T-helper 9 cell (primary cell): ENCODE data around the gene HAX1.
A peak's percentile ranks its signal among the peaks of the same experiment; 100 is the strongest.
"Not testable (repeated sequence)": the region's sequence is repeated elsewhere in the genome, so short reads cannot be mapped to it uniquely, and the experiment has no call there.

Experiments used
- DNase-seq: peaks from one replicate; pipeline ENCODE4 v3.0.0-alpha.2; 2020
- total RNA-seq, 2 donors: gene quantifications; one replicate each; lab custom pipeline; 2026; lab: John Stamatoyannopoulos, UW

The HAX1 gene
- total RNA-seq, result 60.8 to 110 reads per million in 2 donors

DNA sequence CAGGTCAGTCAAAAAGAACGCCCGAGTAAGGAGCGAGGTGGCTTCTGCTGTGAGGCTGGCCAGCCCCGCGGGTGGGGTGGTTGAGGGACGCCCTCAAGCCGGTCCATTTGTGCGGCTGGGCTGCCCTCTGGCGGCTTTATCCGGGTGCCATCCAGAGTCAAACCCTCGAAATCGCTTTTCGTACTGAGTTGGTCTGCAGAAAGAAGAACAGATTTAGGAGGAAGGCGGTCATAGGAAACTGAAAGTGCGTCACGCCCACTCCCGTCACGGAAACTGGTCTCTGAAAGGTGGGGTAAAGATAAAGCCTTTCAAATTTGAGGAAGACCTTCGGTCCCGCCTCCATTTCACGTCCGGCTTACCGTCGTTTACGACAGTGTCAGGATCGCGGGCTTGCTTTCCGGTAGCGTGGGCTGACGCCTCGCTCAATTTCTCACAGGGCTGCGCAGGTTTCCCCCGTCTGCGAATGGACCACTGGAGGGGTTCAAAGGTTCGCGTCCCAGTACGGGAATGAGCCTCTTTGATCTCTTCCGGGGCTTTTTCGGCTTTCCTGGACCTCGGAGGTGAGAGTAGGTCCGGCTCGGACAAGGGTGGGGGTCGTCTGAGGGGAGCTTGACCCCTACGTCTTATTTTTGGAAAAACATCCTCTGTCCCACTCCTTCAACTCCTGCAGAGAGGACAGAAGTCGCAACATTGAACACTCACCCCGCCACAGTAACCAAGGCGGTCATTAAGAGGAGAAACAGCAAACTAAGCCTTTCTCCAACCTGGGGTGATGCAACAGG is at the start of gene HAX1:
Gene HAX1, plus strand, starts transcription at position 413 of the 782 bp plus-strand sequence. Its CDS starts 95 bp downstream, at position 508.
- peak; percentile 89 for DNase-seq

DNA sequence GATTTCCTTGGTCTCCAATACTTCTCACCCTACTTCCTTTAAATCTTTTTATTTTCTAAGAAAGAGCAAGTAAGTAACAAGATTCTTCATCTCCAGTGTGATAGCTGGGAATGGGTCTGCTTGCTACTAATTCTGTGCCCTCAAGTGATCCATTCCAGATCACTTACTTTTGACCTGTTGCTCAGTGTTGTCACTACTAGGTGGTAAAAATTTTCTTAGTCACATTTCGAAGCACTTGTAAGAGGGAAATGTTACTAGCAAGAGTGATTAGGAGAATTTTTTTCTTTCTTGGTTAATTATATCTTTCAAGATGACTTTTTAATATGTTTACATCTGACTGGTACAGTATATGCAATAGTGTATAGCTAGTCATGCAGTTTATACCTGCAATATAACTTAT is 49.5 kb upstream of the HAX1 start:
- DNase-seq, result no peak

DNA sequence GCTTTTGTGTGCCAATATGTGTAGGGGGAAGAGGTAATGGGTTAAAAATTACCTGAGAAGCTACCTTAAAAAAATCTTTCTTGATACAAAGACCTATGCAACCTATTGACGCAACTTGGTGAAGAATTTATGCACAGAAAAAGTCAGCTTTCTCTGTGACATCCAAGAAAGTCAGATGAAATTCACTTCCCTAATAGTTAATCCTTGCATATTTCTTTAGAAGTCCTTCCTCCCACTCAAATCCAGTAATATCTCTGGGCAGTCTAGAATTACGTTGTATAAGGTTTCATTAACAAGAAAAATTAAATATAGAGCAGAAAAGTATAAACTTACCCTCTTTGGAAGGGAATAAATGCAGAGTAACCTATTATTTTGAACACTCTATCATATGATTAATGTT is 48.8 kb upstream of the HAX1 start:
- DNase-seq, result no peak

GRCh38 chr1:154225370-154225769 is 47.1 kb upstream of the HAX1 start:
- DNase-seq, result no peak

DNA sequence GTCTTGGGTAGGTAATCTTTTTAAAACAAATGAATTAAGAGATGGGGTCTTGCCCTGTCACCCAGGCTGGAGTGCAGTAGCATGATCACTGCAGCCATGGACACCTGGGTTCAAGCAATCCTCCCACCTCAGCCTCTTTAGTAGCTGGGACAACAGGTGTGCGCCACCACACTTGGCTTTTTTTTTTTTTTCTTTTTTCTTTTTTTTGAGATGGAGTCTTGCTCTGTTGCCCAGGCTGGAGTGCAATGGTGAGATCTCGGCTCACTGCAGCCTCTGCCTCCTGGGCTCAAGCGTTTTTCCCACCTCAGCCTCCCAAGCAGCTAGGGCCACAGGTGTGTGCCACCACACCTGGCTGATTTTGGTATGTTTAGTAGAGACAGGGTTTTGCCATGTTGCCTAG is 41.3 kb upstream of the HAX1 start:
- not testable (repeated sequence) for DNase-seq

DNA sequence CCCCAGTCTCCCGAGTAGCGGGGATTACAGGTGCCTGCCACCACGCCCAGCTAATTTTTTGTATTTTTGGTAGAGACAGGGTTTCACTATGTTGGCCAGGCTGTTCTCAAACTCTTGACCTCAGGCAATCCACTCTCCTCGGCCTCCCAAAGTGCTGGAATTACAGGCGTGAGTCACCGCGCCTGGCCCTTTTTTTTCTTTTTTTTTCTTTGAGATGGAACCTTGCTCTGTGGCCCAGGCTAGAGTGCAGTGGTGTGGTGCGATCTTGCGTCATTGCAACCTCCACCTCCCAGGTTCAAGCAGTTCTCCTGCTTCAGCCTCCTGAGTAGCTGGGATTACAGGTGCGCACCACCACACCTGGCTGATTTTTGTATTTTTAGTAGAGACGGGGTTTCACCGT is 39.3 kb upstream of the HAX1 start:
- not testable (repeated sequence) for DNase-seq

- DNase-seq, result no peak
Observed at GRCh38 chr1:154236855-154237254, 35.6 kb upstream of the HAX1 start.

GRCh38 chr1:154237435-154237834 is 35.0 kb upstream of the HAX1 start:
- no peak for DNase-seq

- no peak for DNase-seq
Observed at GRCh38 chr1:154237880-154238506, 34.4 kb upstream of the HAX1 start.

- DNase-seq, result no peak
Observed at GRCh38 chr1:154239491-154239890, 32.9 kb upstream of the HAX1 start.

GRCh38 chr1:154240294-154240833 is 32.1 kb upstream of the HAX1 start:
- no peak for DNase-seq

DNA sequence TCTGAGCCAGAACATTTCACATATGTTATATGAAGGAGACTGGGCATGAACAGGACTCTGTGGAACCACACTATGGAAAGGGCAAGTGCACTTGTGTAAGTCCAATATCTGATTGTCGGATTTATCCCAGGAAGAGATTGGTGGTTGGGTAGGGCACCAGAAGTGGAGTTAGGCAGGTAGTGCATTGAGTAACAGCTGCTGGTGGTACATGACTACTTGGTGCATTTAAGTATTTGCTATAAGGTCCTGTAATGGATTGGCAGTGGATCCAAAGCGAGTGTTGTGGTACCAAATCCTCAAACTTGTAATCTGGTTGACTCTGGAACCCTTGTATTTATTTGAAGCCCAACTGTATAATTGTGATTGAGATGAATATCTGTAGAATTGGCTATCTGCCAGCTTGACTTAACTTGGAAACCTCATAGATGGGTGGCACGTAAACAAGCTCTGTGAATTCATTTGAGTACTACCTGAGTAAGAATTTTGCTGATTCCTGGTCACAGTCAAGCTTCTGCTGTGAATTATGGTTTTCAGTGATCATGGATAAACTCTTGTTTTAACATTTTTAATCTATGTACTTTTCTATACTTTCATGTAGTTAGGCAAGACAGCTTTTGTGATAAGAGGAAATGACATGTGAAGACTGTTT is 30.6 kb upstream of the HAX1 start:
- no peak for DNase-seq

DNA sequence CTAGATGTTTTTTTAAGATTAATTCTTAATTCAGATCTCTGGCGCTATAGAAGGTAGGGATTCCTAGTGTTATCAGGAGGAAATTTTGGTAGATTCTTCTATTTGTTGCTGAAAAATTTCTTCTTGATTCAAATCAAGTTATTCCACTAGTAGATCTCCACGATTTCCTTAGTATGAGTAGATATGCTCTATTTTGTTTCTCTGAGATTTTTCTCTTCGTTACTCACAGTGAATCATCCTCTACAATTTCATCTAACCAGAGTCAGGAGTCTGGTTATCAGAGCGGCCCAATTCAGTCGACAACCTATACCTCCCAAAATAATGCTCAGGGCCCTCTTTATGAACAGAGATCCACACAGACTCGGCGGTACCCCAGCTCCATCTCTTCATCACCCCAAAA is 18.8 kb upstream of the HAX1 start:
- no peak for DNase-seq

DNA sequence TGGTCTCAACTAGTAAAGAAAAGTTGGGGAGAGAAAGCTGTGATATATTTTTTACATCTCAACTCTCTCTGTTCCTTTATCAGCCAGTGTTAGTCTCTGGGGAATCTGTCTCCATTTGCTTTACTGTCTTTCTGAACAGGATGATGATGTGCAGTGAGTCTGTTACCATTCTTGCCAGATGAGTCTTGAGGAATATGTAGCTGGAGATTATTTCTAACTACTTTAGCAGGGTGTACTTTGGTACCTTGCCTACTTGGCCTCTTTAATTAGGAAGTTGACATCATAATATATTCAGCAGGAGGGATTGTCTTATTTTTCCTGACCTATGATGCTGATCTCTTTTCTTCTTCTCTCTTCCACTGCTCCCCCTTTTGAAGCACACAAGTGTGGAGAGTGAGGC is 15.7 kb upstream of the HAX1 start:
- DNase-seq, result no peak

DNA sequence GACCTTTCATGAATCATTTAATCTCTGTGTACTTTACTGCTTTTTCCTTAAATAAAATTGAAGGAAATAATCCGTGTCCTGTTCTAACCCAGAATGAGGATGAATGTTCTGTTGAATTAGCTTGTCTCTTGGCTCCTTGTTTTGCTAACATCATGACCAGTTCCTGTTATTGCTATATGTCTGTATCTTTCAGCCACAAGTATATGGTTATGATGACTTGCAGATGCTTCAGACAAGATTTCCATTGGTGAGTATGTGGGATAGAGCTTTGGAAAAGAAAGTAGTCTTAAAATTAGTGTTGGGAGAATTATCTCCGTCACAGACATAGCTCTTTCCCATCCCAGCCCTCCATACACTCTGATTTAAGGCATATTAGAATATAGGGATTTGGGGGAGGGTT is 13.6 kb upstream of the HAX1 start:
- DNase-seq, result no peak

DNA sequence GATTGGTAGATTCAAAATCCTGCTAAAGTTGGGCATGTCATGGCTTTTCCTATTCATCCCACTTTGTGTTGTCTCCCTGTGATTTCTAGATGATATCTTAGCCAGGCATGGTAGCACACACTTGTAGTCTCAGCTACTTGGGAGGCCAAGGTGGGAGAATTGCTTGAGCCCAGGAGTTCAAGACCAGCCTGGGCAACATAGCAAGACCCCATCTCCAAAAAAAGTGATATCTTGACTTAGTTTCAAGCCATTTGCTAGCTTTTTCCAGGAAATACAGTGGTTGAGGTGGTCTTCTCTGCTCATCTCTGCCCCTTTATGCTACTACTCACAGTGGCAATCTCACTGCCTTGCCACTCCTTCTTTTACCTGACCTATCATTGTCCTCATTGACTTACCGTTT is 12.3 kb upstream of the HAX1 start:
- DNase-seq, result no peak

DNA sequence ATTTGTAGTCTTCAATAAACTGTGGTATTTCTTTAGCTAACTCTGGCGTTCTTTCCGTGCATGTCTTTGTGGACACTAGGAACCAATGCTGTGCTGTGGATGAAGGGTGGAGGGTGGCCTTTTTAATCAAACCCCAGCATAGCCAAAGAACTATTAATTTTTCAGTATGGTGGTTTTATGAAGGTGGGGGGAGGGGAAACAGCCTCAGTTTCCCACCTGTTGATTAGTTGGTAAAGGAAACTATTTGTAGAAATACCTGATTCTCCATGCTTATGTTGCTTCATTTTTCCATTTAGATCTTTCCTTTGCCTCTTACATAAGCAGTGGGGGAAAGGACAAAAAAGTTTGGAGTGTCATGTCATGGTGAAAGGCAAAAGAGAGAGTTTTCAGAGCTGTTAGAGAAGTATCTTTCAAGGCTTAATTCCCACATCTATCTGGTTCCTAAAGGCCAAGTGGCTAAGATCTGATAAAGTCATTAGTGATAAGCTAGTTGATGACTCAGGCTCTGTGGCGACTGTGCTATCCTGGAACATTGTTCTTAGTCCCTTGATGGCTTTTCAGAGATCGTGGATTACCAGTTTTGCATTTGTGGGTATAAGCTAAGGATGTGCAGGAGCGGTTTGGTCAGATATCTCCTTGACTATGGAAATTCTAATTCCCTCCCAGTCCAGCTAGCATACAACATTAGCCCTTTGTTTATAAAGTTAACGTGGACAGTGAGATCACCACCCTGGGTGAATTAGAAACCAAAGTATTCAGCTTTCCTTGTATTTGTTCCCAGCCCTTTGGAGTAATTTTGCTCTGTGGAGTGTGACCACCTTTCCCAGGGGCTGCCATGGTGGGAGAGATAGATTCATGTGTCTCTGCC is 8.7 kb upstream of the HAX1 start:
- DNase-seq, result no peak

- no peak for DNase-seq
Observed at GRCh38 chr1:154264454-154264853, 8.0 kb upstream of the HAX1 start.

GRCh38 chr1:154265586-154265985 is 6.8 kb upstream of the HAX1 start:
- DNase-seq, result no peak

DNA sequence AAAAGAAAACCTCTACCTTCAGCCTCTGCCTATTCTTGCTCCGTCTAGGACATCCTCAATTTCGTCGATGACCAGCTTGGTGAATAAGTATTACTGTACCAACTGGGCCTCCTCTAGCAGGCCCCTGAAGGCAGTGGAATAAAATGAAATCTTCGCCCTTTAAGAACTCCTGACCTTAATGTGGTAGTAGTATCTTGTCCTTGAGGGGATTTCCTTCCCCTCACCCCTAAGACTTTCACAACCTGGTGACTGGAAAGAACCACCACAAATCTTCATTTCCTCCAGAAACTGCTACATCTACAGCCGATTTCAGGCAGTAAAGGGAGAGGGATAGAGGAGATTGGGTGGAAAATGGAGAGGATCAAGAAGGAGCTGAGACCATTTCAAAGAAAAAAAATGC is 1.6 kb upstream of the HAX1 start:
- no peak for DNase-seq

- DNase-seq, result no peak
Observed at GRCh38 chr1:154272999-154273563, 652 bp downstream of the HAX1 start.

GRCh38 chr1:154276797-154277196 is 4.4 kb downstream of the HAX1 start:
- peak; percentile 10 for DNase-seq
